CD4-positive, alpha-beta T cell treated with Interleukin-15 for 4 hours (primary cell): Measurements from ENCODE around the gene GVQW3.
A peak's percentile ranks its signal among the peaks of the same experiment; 100 is the strongest.

Experiments
- DNase-seq: peaks from one replicate; pipeline ENCODE4 v3.0.0-alpha.2; 2020; ENCODE audit warnings: low spot score

GVQW3 gene

GRCh38 chr11:76380977-76381719 lies at the start of gene GVQW3, which contains the start of gene THAP12:
TSS of gene GVQW3 (plus strand) at chr11:76381323. CDS start at chr11:76381829, 506 bp downstream.
TSS of gene THAP12 (minus strand) at chr11:76381132. CDS start at chr11:76380836, 296 bp downstream.
- peak; percentile 98 for DNase-seq

- DNase-seq = no peak
Observed at GRCh38 chr11:76334826-76335389, 46.2 kb upstream of the GVQW3 start.

- DNase-seq = no peak
Observed at GRCh38 chr11:76335842-76336241, 45.3 kb upstream of the GVQW3 start.

- DNase-seq = no peak
Observed at GRCh38 chr11:76336597-76336996, 44.5 kb upstream of the GVQW3 start.

GRCh38 chr11:76337469-76337868 lies 43.7 kb upstream of the GVQW3 start:
- DNase-seq = no peak

GRCh38 chr11:76337923-76338322 lies 43.2 kb upstream of the GVQW3 start:
- DNase-seq = no peak

GRCh38 chr11:76339221-76339620 lies 41.9 kb upstream of the GVQW3 start:
- DNase-seq = peak; percentile 10

- DNase-seq = no peak
Observed at GRCh38 chr11:76347466-76347865, 33.7 kb upstream of the GVQW3 start.

- no peak for DNase-seq
Observed at GRCh38 chr11:76348348-76348747, 32.8 kb upstream of the GVQW3 start.

GRCh38 chr11:76355172-76355571 lies 26.0 kb upstream of the GVQW3 start:
- no peak for DNase-seq

- DNase-seq = no peak
Observed at GRCh38 chr11:76361374-76361773, 19.7 kb upstream of the GVQW3 start.

- DNase-seq = no peak
Observed at GRCh38 chr11:76361776-76362175, 19.3 kb upstream of the GVQW3 start.

GRCh38 chr11:76362716-76363115 lies 18.4 kb upstream of the GVQW3 start:
- DNase-seq = no peak

- DNase-seq = no peak
Observed at GRCh38 chr11:76365038-76365679, 16.0 kb upstream of the GVQW3 start.

- DNase-seq = no peak
Observed at GRCh38 chr11:76368490-76368889, 12.6 kb upstream of the GVQW3 start.

- no peak for DNase-seq
Observed at GRCh38 chr11:76369406-76369805, 11.7 kb upstream of the GVQW3 start.

GRCh38 chr11:76371170-76371569 lies 10.0 kb upstream of the GVQW3 start:
- peak; percentile 29 for DNase-seq

- no peak for DNase-seq
Observed at GRCh38 chr11:76376746-76377558, 4.2 kb upstream of the GVQW3 start.

- DNase-seq = no peak
Observed at GRCh38 chr11:76379807-76380158, 1.3 kb upstream of the GVQW3 start.

- DNase-seq = peak; percentile 43
Observed at GRCh38 chr11:76380159-76380976, 755 bp upstream of the GVQW3 start.

- no peak for DNase-seq
Observed at GRCh38 chr11:76382209-76382608, 1.1 kb downstream of the GVQW3 start.

GRCh38 chr11:76385903-76386302 lies 4.8 kb downstream of the GVQW3 start:
- no peak for DNase-seq
